GM18507 (cell line): ENCODE data around the gene DNAJC9.

Source experiments
- DNase-seq: peaks from one replicate; pipeline ENCODE4 v3.0.0; 2011; ENCODE audit warnings: low read depth; ENCODE audit not compliant: insufficient read length; ENCODE audit errors: extremely low spot score
- FAIRE-seq: peaks from 2 replicates; lab custom pipeline; 2011; peaks lifted over from hg19 to GRCh38; lab: Jason Lieb, UNC

Gene DNAJC9

DNA sequence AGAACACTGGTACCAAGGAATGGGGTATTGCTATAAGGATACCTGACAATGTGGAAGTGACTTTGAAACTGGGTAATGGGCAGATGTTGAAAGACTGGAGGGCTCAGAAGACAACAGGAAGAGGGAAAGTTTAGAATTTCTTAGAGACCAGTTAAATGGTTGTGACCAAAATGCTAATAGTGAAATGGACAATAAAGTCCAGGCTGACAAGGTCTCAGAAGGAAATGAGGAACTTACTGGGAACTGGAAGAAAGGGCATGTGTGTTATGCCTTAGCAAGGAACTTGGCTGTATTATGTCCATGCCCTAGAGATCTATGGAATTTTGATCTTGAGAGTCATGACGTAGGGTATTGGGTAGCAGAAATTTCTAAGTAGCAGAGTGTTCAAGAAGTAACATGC, 41.2 kb downstream of the DNAJC9 start:
- no peak for FAIRE-seq

DNA sequence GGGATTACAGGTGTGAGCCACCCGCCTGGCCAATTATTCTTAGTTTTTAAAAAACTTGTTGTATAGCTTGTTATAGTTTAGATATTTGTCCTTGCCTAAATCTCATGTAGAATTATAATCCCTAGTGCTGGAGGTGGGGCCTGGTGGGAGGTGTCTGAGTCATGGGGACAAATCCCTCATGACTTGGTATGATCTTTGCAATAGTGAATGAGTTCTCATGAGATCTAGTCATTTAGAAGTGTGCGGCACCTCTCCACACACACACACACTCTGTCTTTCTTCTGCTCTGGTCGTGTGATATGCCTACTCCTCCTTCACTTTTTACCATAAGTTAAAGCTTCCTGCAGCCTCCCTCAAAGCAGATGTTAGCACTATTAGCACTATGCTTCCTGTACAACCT, 42.0 kb downstream of the DNAJC9 start:
- DNase-seq (no peak), FAIRE-seq (no peak)

More for the DNA sequence above, 41.2 kb downstream of the DNAJC9 start:
- no peak for DNase-seq
